Neural progenitor cell (in vitro differentiated cells): ENCODE data around the gene GALR1. TPM values are rescaled to one million over a fixed set of nuclear protein-coding genes. Genes with fewer than 3 reads are reported as not detected.

Experiments
- DNase-seq: peaks from one replicate; pipeline ENCODE4 v3.0.0-alpha.2; 2016; ENCODE audit warnings: low spot score
- H2AFZ ChIP-seq: fragments of 200-600 bp; sonication (generic); replicated peaks from 2 replicates; pipeline ENCODE4 v1.6.1; 2016; ENCODE audit warnings: antibody characterized with exemption
- H3F3A ChIP-seq: fragments of 200-600 bp; sonication (generic); 2 replicates; pipeline ENCODE4 v1.6.1; 2016; ENCODE audit warnings: antibody characterized with exemption, low read depth
- H3K27ac ChIP-seq: fragments of 200-600 bp; sonication (generic); 2 replicates; pipeline ENCODE4 v1.5.1; 2016; ENCODE audit warnings: mild to moderate bottlenecking
- H3K27me3 ChIP-seq: fragments of 200-600 bp; sonication (generic); 2 replicates; pipeline ENCODE4 v1.6.1; 2016; ENCODE audit warnings: mild to moderate bottlenecking, moderate library complexity
- H3K36me3 ChIP-seq: fragments of 200-600 bp; sonication (generic); 2 replicates; pipeline ENCODE4 v1.5.1; 2016
- H3K4me1 ChIP-seq: fragments of 200-600 bp; sonication (generic); 2 replicates; pipeline ENCODE4 v1.6.1; 2016; ENCODE audit warnings: mixed run types
- H3K4me2 ChIP-seq: fragments of 200-600 bp; sonication (generic); 2 replicates; pipeline ENCODE4 v1.6.1; 2016
- H3K4me3 ChIP-seq: fragments of 200-600 bp; sonication (generic); 2 replicates; pipeline ENCODE4 v1.5.1; 2016
- H3K79me2 ChIP-seq: fragments of 200-600 bp; sonication (generic); 2 replicates; pipeline ENCODE4 v1.6.1; 2016; ENCODE audit warnings: low read depth
- H3K9ac ChIP-seq: fragments of 200-600 bp; sonication (generic); 2 replicates; pipeline ENCODE4 v1.6.1; 2016
- H3K9me3 ChIP-seq: fragments of 200-600 bp; sonication (generic); 2 replicates; pipeline ENCODE4 v1.5.1; 2016; ENCODE audit warnings: low read depth
- H4K20me1 ChIP-seq: fragments of 200-600 bp; sonication (generic); 2 replicates; pipeline ENCODE4 v1.6.1; 2016; ENCODE audit warnings: low read depth
- H3K27ac Mint-ChIP-seq: 3 replicates; pipeline ENCODE4 v1.8.0; 2021; ENCODE audit warnings: mixed read lengths
- H3K27me3 Mint-ChIP-seq: 2 replicates; pipeline ENCODE4 v1.8.0; 2022; ENCODE audit warnings: low read depth, mild to moderate bottlenecking, inconsistent platforms, moderate library complexity, mixed read lengths; ENCODE audit not compliant: insufficient read depth
- H3K36me3 Mint-ChIP-seq: 3 replicates; pipeline ENCODE4 v1.8.0; 2021; ENCODE audit warnings: mixed read lengths
- H3K4me1 Mint-ChIP-seq: 3 replicates; pipeline ENCODE4 v1.8.0; 2021; ENCODE audit warnings: mixed read lengths
- H3K4me3 Mint-ChIP-seq: 3 replicates; pipeline ENCODE4 v1.8.0; 2021; ENCODE audit warnings: mild to moderate bottlenecking, moderate library complexity, mixed read lengths
- H3K9me3 Mint-ChIP-seq: 3 replicates; pipeline ENCODE4 v1.8.0; 2020; ENCODE audit warnings: mixed read lengths
- EZH2 ChIP-seq: fragments of 200-600 bp; sonication (generic); IDR thresholded peaks from 2 replicates; pipeline ENCODE4 v1.6.1; 2017; ENCODE audit warnings: antibody characterized with exemption, mild to moderate bottlenecking, moderate library complexity
- EZH2phosphoT487 ChIP-seq: fragments of 200-600 bp; sonication (generic); IDR thresholded peaks from 2 replicates; pipeline ENCODE4 v1.6.1; 2017; ENCODE audit warnings: antibody characterized with exemption
- total RNA-seq: library from RNA; depleted of rRNA; stranded (reverse); fragments of >200 nt; gene quantifications from 2 replicates; pipeline ENCODE4 v1.2.3, GENCODE V29; 2015; ENCODE audit warnings: low replicate concordance
- TF ChIP-seq, protein P1 (sequence below): fragments of 200-600 bp; sonication (generic); IDR thresholded peaks from 2 replicates; pipeline ENCODE4 v1.5.1; 2017; ENCODE audit warnings: antibody characterized with exemption, mild to moderate bottlenecking

Gene GALR1
- total RNA-seq, 1 donor from 2014 or later, result not detected

- no peak for DNase-seq
- Histone ChIP-seq H4K20me1 (no peaks in the 10 kb centered on the region), H3K27ac (no peak overlapping the region), H3K4me1 (no peaks in the 10 kb centered on the region), H3K36me3 (no peaks in the 10 kb centered on the region), H3F3A (no peaks in the 10 kb centered on the region), H3K4me2 (no peak overlapping the region), H3K9me3 (no peaks in the 10 kb centered on the region), H3K79me2 (no peaks in the 10 kb centered on the region), H2AFZ (no peak overlapping the region), H3K27me3 (no peaks in the 10 kb centered on the region), H3K9ac (no peak overlapping the region), H3K4me3 (no peak overlapping the region)
- H3K9me3 Mint-ChIP-seq, result no peaks in the 10 kb centered on the region
- no peak overlapping the region for H3K4me3 Mint-ChIP-seq
- no peak for TF ChIP-seq EZH2phosphoT487
- no peak for TF ChIP-seq EZH2
- TF ChIP-seq, protein P1, sequence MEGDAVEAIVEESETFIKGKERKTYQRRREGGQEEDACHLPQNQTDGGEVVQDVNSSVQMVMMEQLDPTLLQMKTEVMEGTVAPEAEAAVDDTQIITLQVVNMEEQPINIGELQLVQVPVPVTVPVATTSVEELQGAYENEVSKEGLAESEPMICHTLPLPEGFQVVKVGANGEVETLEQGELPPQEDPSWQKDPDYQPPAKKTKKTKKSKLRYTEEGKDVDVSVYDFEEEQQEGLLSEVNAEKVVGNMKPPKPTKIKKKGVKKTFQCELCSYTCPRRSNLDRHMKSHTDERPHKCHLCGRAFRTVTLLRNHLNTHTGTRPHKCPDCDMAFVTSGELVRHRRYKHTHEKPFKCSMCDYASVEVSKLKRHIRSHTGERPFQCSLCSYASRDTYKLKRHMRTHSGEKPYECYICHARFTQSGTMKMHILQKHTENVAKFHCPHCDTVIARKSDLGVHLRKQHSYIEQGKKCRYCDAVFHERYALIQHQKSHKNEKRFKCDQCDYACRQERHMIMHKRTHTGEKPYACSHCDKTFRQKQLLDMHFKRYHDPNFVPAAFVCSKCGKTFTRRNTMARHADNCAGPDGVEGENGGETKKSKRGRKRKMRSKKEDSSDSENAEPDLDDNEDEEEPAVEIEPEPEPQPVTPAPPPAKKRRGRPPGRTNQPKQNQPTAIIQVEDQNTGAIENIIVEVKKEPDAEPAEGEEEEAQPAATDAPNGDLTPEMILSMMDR, result no peak
- no peak overlapping the region for H3K27ac Mint-ChIP-seq
- H3K4me1 Mint-ChIP-seq, result no peaks in the 10 kb centered on the region
- H3K36me3 Mint-ChIP-seq, result no peaks in the 10 kb centered on the region
- H3K27me3 Mint-ChIP-seq, result peaks cover under 1% of the 10 kb centered on the region
Observed at GRCh38 chr18:77305676-77306075, 56.0 kb downstream of the GALR1 start.

DNA sequence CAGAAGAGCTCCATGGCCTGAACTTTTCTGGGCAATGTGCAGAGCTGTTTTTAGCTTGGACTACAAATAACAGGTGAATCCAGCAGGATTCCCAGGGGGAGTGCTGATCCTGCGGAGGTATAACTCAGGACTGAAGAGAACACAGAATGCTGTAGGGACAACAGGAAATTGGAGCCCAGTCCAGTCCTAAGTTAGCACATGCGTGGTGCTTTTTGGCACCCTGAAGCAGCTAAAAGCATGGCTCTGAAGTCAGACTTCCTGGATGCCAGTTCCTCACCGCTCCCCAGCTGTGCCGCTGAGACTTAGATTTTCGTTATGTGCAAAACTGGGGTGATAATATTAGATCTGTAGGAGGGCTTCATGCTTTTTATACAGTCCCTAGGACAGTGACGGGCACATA, 58.6 kb downstream of the GALR1 start:
- H3K4me3 ChIP-seq, result no peak overlapping the region
- TF ChIP-seq EZH2, result no peak
- H3K4me2 ChIP-seq, result no peak overlapping the region
- Mint-ChIP-seq H3K4me3 (no peak overlapping the region), H3K4me1 (no peaks in the 10 kb centered on the region), H3K27me3 (no peaks in the 10 kb centered on the region), H3K9me3 (no peaks in the 10 kb centered on the region), H3K27ac (no peak overlapping the region), H3K36me3 (no peaks in the 10 kb centered on the region)
- no peaks in the 10 kb centered on the region for H3K27me3 ChIP-seq
- no peaks in the 10 kb centered on the region for H3F3A ChIP-seq
- H3K9ac ChIP-seq, result no peak overlapping the region
- no peaks in the 10 kb centered on the region for H3K36me3 ChIP-seq
- no peaks in the 10 kb centered on the region for H3K4me1 ChIP-seq
- no peaks in the 10 kb centered on the region for H3K9me3 ChIP-seq
- no peak overlapping the region for H2AFZ ChIP-seq
- no peaks in the 10 kb centered on the region for H3K79me2 ChIP-seq
- H4K20me1 ChIP-seq, result no peaks in the 10 kb centered on the region
- no peak for DNase-seq
- no peak overlapping the region for H3K27ac ChIP-seq

GRCh38 chr18:77314511-77314910, 64.9 kb downstream of the GALR1 start:
- Histone ChIP-seq H2AFZ (no peak overlapping the region), H3K9me3 (no peaks in the 10 kb centered on the region), H3K36me3 (no peaks in the 10 kb centered on the region), H3F3A (no peaks in the 10 kb centered on the region), H3K4me1 (peaks cover 6% of the 10 kb centered on the region), H3K4me2 (no peak overlapping the region), H3K79me2 (no peaks in the 10 kb centered on the region), H3K27ac (no peak overlapping the region), H3K27me3 (no peaks in the 10 kb centered on the region), H4K20me1 (no peaks in the 10 kb centered on the region), H3K4me3 (no peak overlapping the region), H3K9ac (no peak overlapping the region)
- Mint-ChIP-seq H3K4me1 (no peaks in the 10 kb centered on the region), H3K9me3 (no peaks in the 10 kb centered on the region), H3K27me3 (no peaks in the 10 kb centered on the region), H3K36me3 (no peaks in the 10 kb centered on the region), H3K4me3 (no peak overlapping the region), H3K27ac (no peak overlapping the region)
- DNase-seq, result no peak
- TF ChIP-seq EZH2phosphoT487 (no peak), EZH2 (no peak)
- TF ChIP-seq, protein P1, result no peak

DNA sequence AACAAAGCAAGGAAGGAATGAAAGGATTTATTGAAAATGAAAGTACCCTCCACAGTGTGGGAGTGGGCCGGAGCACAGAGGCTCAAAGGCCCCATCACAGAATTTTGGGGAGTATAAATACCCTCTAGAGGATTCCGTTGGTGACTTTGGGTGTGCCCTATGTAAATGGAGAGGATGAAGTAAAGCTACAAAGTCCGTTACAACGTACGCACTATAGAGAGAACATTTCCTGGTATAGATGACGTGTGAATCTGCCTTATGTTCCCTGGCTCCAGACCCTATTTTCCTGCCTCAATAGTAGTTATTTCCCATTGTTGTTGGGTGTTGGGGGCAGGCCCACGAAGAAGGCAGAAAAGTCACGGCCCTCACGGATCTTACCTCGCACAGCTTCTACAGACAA, 65.3 kb downstream of the GALR1 start:
- Histone ChIP-seq H3K36me3 (no peaks in the 10 kb centered on the region), H3K79me2 (no peaks in the 10 kb centered on the region)
- H3K27ac Mint-ChIP-seq, result no peak overlapping the region

More for the DNA sequence above, 65.3 kb downstream of the GALR1 start:
- H3K9ac ChIP-seq, result no peak overlapping the region
- H3K4me3 Mint-ChIP-seq, result no peak overlapping the region
- no peak for DNase-seq
- no peaks in the 10 kb centered on the region for H3K36me3 Mint-ChIP-seq
- no peaks in the 10 kb centered on the region for H4K20me1 ChIP-seq
- no peak overlapping the region for H3K4me3 ChIP-seq
- H3K4me1 Mint-ChIP-seq, result no peaks in the 10 kb centered on the region
- no peaks in the 10 kb centered on the region for H3K27me3 Mint-ChIP-seq
- H3F3A ChIP-seq, result no peaks in the 10 kb centered on the region
- H3K4me1 ChIP-seq, result peaks cover 11% of the 10 kb centered on the region
- H2AFZ ChIP-seq, result no peak overlapping the region
- H3K4me2 ChIP-seq, result no peak overlapping the region
- no peaks in the 10 kb centered on the region for H3K9me3 Mint-ChIP-seq
- H3K9me3 ChIP-seq, result no peaks in the 10 kb centered on the region
- no peaks in the 10 kb centered on the region for H3K27me3 ChIP-seq
- TF ChIP-seq, protein P1, result no peak
- TF ChIP-seq EZH2phosphoT487, result no peak
- no peak for TF ChIP-seq EZH2
- no peak overlapping the region for H3K27ac ChIP-seq
